ENCODE results near the gene ATP8B4.

DNA sequence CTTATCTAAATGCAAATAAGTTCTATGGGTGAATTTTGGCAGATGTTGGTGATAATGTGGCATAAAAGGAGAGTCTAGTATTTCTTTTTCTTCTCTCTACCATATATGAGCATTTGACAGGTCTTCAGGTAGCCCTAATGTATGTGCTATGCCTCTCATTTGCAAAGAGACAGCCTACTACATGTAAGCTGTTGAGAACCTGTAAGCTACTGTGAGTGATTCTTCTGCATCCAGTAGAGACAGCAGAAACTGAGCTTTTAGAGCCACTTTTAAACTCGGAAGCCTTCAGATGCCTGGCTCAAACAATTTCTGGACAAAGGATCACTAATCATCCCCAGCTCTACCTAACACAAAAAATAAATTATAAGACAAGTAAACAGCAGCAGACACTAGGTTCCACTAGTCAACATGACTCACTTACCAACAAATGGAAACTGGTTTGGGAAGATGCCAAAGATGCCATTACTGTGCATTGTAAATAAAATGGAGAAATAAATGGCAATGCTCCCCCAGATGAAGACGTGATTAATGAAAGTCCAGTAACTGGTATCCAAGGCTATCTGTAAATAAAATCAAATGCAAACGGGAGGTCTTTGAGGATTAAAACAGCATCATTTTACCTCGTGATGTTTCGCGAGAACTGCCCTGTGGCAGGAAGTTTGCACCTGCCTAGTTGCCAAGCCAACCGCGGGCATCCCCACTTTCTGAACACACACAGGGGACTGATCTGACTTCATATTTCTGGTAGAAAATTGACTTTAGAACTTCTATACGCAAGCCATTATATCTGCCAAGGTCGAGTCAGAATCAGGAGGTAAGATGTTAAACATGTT lies 252.9 kb downstream of the ATP8B4 start:
- TF ChIP-seq POLR2AphosphoS5 (IDR thresholded peaks at IDR 0.05; ENCODE audit: low read depth, low read length) (no peak), POLR2A (IDR thresholded peaks at IDR 0.05; ENCODE audit: low read depth, low read length) (no peak), SPI1 (IDR thresholded peaks at IDR 0.05; ENCODE audit: low read depth, low read length) (no peak), TAF1 (IDR thresholded peaks at IDR 0.05; ENCODE audit: low read depth, low read length) (no peak)
